Peyer's patch (tissue), 4 donors: ENCODE results near the gene SLX4IP. TPM values are rescaled to one million over a fixed set of nuclear protein-coding genes. Genes with fewer than 3 reads are reported as not detected.

ENCODE experiments used
- DNase-seq, 3 donors: peaks; one replicate each; pipeline ENCODE4 v3.0.0-alpha.2; 2017 to 2019
- H3K27ac ChIP-seq, 4 donors: fragments of 200-600 bp; sonication (generic); one replicate each; pipeline ENCODE4 v1.5.1; 2016 to 2019
- H3K27me3 ChIP-seq, 2 donors: fragments of 200-600 bp; sonication (generic); one replicate each; pipeline ENCODE4 v1.5.1; 2019
- H3K36me3 ChIP-seq, 3 donors: fragments of 200-600 bp; sonication (generic); one replicate each; pipeline ENCODE4 v1.5.1; 2016 to 2019
- H3K4me1 ChIP-seq, 4 donors: fragments of 200-600 bp; sonication (generic); one replicate each; pipeline ENCODE4 v1.5.1; 2016 to 2019
- H3K4me3 ChIP-seq, 4 donors: fragments of 200-600 bp; sonication (generic); 1 replicate in 3 of 4; 2 replicates in 1 of 4; pipeline ENCODE4 v1.5.1; 2016 to 2019; ENCODE audit warnings: mild to moderate bottlenecking in 1 of 4
- H3K9me3 ChIP-seq, 4 donors: fragments of 200-600 bp; sonication (generic); one replicate each; pipeline ENCODE4 v1.5.1; 2016 to 2019; ENCODE audit warnings: mild to moderate bottlenecking in 1 of 4
- CTCF ChIP-seq, 6 experiments: fragments of 450-650 bp in 4 of 6; fragments of 200-600 bp in 2 of 6; sonication (generic) in 1 of 6; IDR thresholded peaks; one replicate each; pipeline ENCODE4 v1.5.1; 2017 to 2019; ENCODE audit warnings: antibody characterized with exemption in 6 of 6, mild to moderate bottlenecking in 3 of 6, moderate library complexity in 1 of 6
- POLR2A ChIP-seq, 2 donors: fragments of 450-650 bp; IDR thresholded peaks; one replicate each; pipeline ENCODE4 v1.5.1; 2017; ENCODE audit warnings: antibody characterized with exemption in 2 of 2, mild to moderate bottlenecking in 2 of 2, moderate library complexity in 2 of 2
- total RNA-seq, 4 donors: library from RNA; depleted of rRNA; stranded (reverse); fragments of >200 nt; gene quantifications; one replicate each; pipeline ENCODE4 v1.1.0, GENCODE V29; 2016

Gene SLX4IP
- total RNA-seq, 4 donors from 2014 or later = 6.1 to 9.0 (median 7.9) TPM

GRCh38 chr20:10632721-10633509 lies 197.8 kb downstream of the SLX4IP start:
- TF ChIP-seq POLR2A (IDR thresholded peaks at IDR 0.05) = no peak
- no peak for TF ChIP-seq CTCF (IDR thresholded peaks at IDR 0.05)
- H3K36me3 ChIP-seq = peaks cover 0 to 8% (median 0%) of the 10 kb centered on the region in 3 donors
- H3K4me3 ChIP-seq = no peak overlapping the region
- peaks cover 0 to 14% (median 0%) of the 10 kb centered on the region in 4 donors for H3K4me1 ChIP-seq
- H3K27ac ChIP-seq = no peak overlapping the region
- DNase-seq = no peak
- H3K9me3 ChIP-seq = no peaks in the 10 kb centered on the region
- no peaks in the 10 kb centered on the region for H3K27me3 ChIP-seq

DNA sequence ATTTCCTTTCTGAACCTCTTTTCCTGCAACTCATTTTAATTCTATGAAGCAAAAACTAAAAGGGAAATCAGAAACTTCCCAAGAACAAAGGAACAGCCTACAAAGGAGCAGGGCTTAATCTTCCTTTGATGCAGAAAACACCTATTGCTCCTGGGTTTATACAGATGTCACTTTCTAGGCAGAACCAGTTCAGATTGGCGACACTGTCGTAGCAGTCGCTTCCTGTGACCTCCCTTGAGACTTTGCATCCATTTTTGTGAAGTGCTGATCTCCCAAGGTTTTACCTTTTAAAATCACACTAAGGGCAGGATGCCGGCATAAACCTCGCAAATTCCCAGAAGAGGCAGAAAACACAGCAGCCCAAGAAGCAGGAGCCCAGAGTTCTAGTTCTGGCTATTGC lies 198.6 kb downstream of the SLX4IP start:
- H3K4me3 ChIP-seq = no peak overlapping the region
- H3K27ac ChIP-seq = no peak overlapping the region
- TF ChIP-seq POLR2A (IDR thresholded peaks at IDR 0.05) (no peak), CTCF (IDR thresholded peaks at IDR 0.05) (no peak)
- H3K27me3 ChIP-seq = no peaks in the 10 kb centered on the region
- no peak for DNase-seq
- peaks cover 0 to 14% (median 0%) of the 10 kb centered on the region in 4 donors for H3K4me1 ChIP-seq
- no peaks in the 10 kb centered on the region for H3K9me3 ChIP-seq
- H3K36me3 ChIP-seq = peaks cover 0 to 10% (median 0%) of the 10 kb centered on the region in 3 donors

- Histone ChIP-seq H3K27ac (no peak overlapping the region), H3K27me3 (no peaks in the 10 kb centered on the region), H3K4me1 (peaks cover 0 to 14% (median 0%) of the 10 kb centered on the region in 4 donors), H3K4me3 (no peak overlapping the region), H3K36me3 (peaks cover 0 to 15% (median 0%) of the 10 kb centered on the region in 3 donors), H3K9me3 (no peaks in the 10 kb centered on the region)
- DNase-seq = no peak
- TF ChIP-seq POLR2A (IDR thresholded peaks at IDR 0.05) = no peak
- no peak for TF ChIP-seq CTCF (IDR thresholded peaks at IDR 0.05)
Measured at GRCh38 chr20:10634211-10634610, 199.1 kb downstream of the SLX4IP start.

- no peak overlapping the region for H3K4me3 ChIP-seq
- H3K36me3 ChIP-seq = peaks cover 0 to 21% (median 0%) of the 10 kb centered on the region in 3 donors
- no peak for TF ChIP-seq POLR2A (IDR thresholded peaks at IDR 0.05)
- TF ChIP-seq CTCF (IDR thresholded peaks at IDR 0.05) = no peak
- no peaks in the 10 kb centered on the region for H3K27me3 ChIP-seq
- H3K9me3 ChIP-seq = no peaks in the 10 kb centered on the region
- peaks cover 0 to 14% (median 0%) of the 10 kb centered on the region in 4 donors for H3K4me1 ChIP-seq
- DNase-seq = no peak
- H3K27ac ChIP-seq = peak overlapping the region in 2 of 4 donors; percentile 23 to 71
Measured at GRCh38 chr20:10634683-10635411, 199.7 kb downstream of the SLX4IP start.

DNA sequence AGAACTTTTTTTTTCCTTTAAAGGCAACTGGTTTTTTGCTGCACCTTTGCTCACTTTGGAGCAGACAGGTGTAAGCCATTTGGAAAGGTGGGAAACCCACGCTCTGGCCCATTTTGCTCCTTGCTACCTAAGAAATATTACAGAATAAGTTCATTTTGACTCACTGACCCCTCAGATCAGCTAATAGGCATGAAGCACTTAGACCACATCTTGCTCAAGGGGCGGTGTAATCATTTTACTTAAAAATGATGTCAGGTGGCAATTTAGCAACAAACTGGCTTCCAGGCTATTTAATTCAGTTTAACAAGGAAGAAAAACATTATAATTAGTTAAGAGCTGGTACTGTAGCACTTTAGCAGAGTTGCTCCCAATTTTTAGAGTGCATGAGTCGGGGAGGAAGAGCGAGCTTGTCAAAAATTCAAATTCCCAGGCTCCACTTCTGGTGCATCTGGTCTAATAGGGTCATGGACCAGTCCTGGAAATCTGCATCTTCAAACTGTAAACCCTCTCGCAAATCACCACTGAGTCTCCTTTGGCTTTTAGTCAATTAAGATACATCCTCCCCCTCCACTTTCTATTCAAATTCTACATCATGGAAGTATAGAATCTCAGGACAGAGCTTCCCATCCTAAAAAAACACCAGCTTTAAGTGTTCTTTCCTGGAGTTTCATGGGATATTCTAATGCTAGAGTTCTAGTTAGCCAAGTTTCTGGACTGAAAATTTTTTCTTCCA lies 200.5 kb downstream of the SLX4IP start:
- Histone ChIP-seq H3K36me3 (peaks cover 0 to 29% (median 0%) of the 10 kb centered on the region in 3 donors), H3K9me3 (no peaks in the 10 kb centered on the region), H3K4me3 (no peak overlapping the region), H3K4me1 (peaks cover 0 to 14% (median 0%) of the 10 kb centered on the region in 4 donors), H3K27ac (peak overlapping the region in 2 of 4 donors; percentile 41 to 71), H3K27me3 (no peaks in the 10 kb centered on the region)
- TF ChIP-seq CTCF (IDR thresholded peaks at IDR 0.05) (no peak), POLR2A (IDR thresholded peaks at IDR 0.05) (no peak)
- no peak for DNase-seq
